MM.1S (cell line): Measurements from ENCODE around the gene TMSB15A.
"Not testable (repeated sequence)": the region's sequence is repeated elsewhere in the genome, so short reads cannot be mapped to it uniquely, and the experiment has no call there.

Experiments
- DNase-seq: peaks from one replicate; pipeline ENCODE4 v3.0.0-alpha.2; 2015
- H2AFZ ChIP-seq: fragments of 300-600 bp; sonication (generic); 2 replicates; pipeline ENCODE4 v1.6.0; 2016; ENCODE audit warnings: antibody characterized with exemption, low read length
- H3F3A ChIP-seq: fragments of 300-600 bp; sonication (generic); 2 replicates; pipeline ENCODE4 v1.6.1; 2016; ENCODE audit warnings: mild to moderate bottlenecking, antibody characterized with exemption, low read length, moderate library complexity, mixed read lengths; ENCODE audit not compliant: insufficient read depth
- H3K27ac ChIP-seq: fragments of 300-600 bp; sonication (generic); 2 replicates; pipeline ENCODE4 v1.5.1; 2016; ENCODE audit warnings: mild to moderate bottlenecking, low read length
- H3K27me3 ChIP-seq: fragments of 300-600 bp; sonication (generic); replicated peaks from 2 replicates; pipeline ENCODE4 v1.6.0; 2016; ENCODE audit warnings: low read length; ENCODE audit not compliant: insufficient read depth
- H3K36me3 ChIP-seq: fragments of 300-600 bp; sonication (generic); replicated peaks from 2 replicates; pipeline ENCODE4 v1.6.1; 2016; ENCODE audit warnings: mild to moderate bottlenecking, low read length, mixed read lengths; ENCODE audit not compliant: insufficient read depth
- H3K4me1 ChIP-seq: fragments of 300-600 bp; sonication (generic); 2 replicates; pipeline ENCODE4 v1.6.1; 2016; ENCODE audit warnings: low read length, mixed read lengths
- H3K4me2 ChIP-seq: fragments of 300-600 bp; sonication (generic); 2 replicates; pipeline ENCODE4 v1.6.0; 2016; ENCODE audit warnings: low read depth, low read length
- H3K4me3 ChIP-seq: fragments of 300-600 bp; sonication (generic); 2 replicates; pipeline ENCODE4 v1.5.1; 2016; ENCODE audit warnings: low read length, mixed read lengths
- H3K79me2 ChIP-seq: fragments of 300-600 bp; sonication (generic); 2 replicates; pipeline ENCODE4 v1.6.1; 2016; ENCODE audit warnings: mixed run types, low read length, mixed read lengths
- H3K9ac ChIP-seq: fragments of 300-600 bp; sonication (generic); 2 replicates; pipeline ENCODE4 v1.6.1; 2016; ENCODE audit warnings: low read length, mixed read lengths
- H3K9me2 ChIP-seq: fragments of 300-600 bp; sonication (generic); replicated peaks from 2 replicates; pipeline ENCODE4 v1.6.1; 2016; ENCODE audit warnings: mild to moderate bottlenecking, low read length, mixed read lengths; ENCODE audit not compliant: insufficient read depth
- H3K9me3 ChIP-seq: fragments of 300-600 bp; sonication (generic); replicated peaks from 2 replicates; pipeline ENCODE4 v1.6.1; 2016; ENCODE audit warnings: mild to moderate bottlenecking, low read length, mixed read lengths; ENCODE audit not compliant: insufficient read depth
- H4K20me1 ChIP-seq: fragments of 300-600 bp; sonication (generic); 2 replicates; pipeline ENCODE4 v1.6.1; 2016; ENCODE audit warnings: mild to moderate bottlenecking, low read length, moderate library complexity, mixed read lengths; ENCODE audit not compliant: insufficient read depth
- CTCF ChIP-seq: fragments of 300-600 bp; sonication (generic); IDR thresholded peaks from 2 replicates; pipeline ENCODE4 v1.5.1; 2016; ENCODE audit warnings: antibody characterized with exemption, low read length, mixed read lengths
- EZH2 ChIP-seq: fragments of 300-600 bp; sonication (generic); optimal IDR thresholded peaks from 2 replicates; pipeline ENCODE3; 2017; ENCODE audit warnings: low read depth, mild to moderate bottlenecking, antibody characterized with exemption, low read length, mixed read lengths
- EZH2phosphoT487 ChIP-seq: fragments of 300-600 bp; sonication (generic); IDR thresholded peaks from 2 replicates; pipeline ENCODE4 v1.6.1; 2018; ENCODE audit warnings: antibody characterized with exemption, low read length

TMSB15A gene

GRCh38 chrX:102548231-102548630 lies 31.7 kb upstream of the TMSB15A start:
- Histone ChIP-seq H3K27me3 (no peaks in the 10 kb centered on the region), H2AFZ (no peak overlapping the region), H3K9me2 (no peaks in the 10 kb centered on the region), H3K36me3 (no peaks in the 10 kb centered on the region), H3K27ac (no peak overlapping the region), H3K4me1 (peaks cover 7% of the 10 kb centered on the region), H3K4me2 (no peak overlapping the region), H3K9ac (no peak overlapping the region), H4K20me1 (no peaks in the 10 kb centered on the region), H3K4me3 (no peak overlapping the region), H3K79me2 (no peaks in the 10 kb centered on the region), H3F3A (no peaks in the 10 kb centered on the region), H3K9me3 (no peaks in the 10 kb centered on the region)
- DNase-seq: no peak
- no peak for TF ChIP-seq EZH2phosphoT487
- TF ChIP-seq CTCF: no peak
- no peak for TF ChIP-seq EZH2

GRCh38 chrX:102546828-102547493 lies 30.4 kb upstream of the TMSB15A start:
- Histone ChIP-seq H3K9ac (peak overlapping the region; percentile 62), H3K27me3 (no peaks in the 10 kb centered on the region), H2AFZ (peak overlapping the region; percentile 69), H4K20me1 (no peaks in the 10 kb centered on the region), H3K4me1 (peaks cover 7% of the 10 kb centered on the region), H3K79me2 (no peaks in the 10 kb centered on the region), H3K4me3 (peak overlapping the region; percentile 38), H3K4me2 (peak overlapping the region; percentile 58), H3K9me2 (no peaks in the 10 kb centered on the region), H3K36me3 (no peaks in the 10 kb centered on the region), H3K9me3 (no peaks in the 10 kb centered on the region), H3F3A (no peaks in the 10 kb centered on the region), H3K27ac (peak overlapping the region; percentile 70; the same call in 1 of the 2 replicates)
- no peak for DNase-seq
- no peak for TF ChIP-seq EZH2
- TF ChIP-seq EZH2phosphoT487: no peak
- no peak for TF ChIP-seq CTCF

- peak overlapping the region; percentile 58; the same call in 1 of the 2 replicates for H3K4me2 ChIP-seq
- H4K20me1 ChIP-seq, H3K9me3 ChIP-seq, H3K79me2 ChIP-seq, H3K27me3 ChIP-seq, H3K9me2 ChIP-seq, H3F3A ChIP-seq, H3K4me3 ChIP-seq, H2AFZ ChIP-seq, H3K36me3 ChIP-seq, H3K4me1 ChIP-seq: not testable (repeated sequence)
- peak overlapping the region; percentile 62; the same call in 1 of the 2 replicates for H3K9ac ChIP-seq
- peak overlapping the region; percentile 70; the same call in 1 of the 2 replicates for H3K27ac ChIP-seq
- DNase-seq: peak; percentile 86
These were observed 29.6 kb upstream of the TMSB15A start for GRCh38 chrX:102546175-102546574.

DNA sequence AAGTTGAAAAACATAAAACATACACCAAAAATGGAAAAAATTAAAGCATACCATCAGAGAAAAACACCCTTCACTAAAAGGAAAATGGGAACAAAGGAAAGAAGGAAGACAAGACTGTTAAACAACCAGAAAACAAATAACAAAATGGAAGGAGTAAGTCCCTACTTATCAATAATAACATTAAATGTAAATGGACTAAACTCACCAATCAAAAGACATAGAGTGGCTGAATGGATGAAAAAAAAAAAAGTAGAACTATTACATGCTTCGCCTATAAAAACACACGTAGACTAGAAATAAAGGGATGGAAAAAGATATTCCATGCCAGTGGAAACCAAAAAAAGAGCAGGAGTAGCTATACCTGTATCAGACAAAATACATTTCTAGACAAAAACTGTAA lies 19.4 kb upstream of the TMSB15A start:
- Histone ChIP-seq H3K4me3 (no peak overlapping the region), H3K79me2 (no peaks in the 10 kb centered on the region), H3K9me2 (no peaks in the 10 kb centered on the region; the same call in 1 of the 2 replicates), H3K4me1 (no peaks in the 10 kb centered on the region), H3K27me3 (no peaks in the 10 kb centered on the region), H4K20me1 (no peaks in the 10 kb centered on the region), H2AFZ (no peak overlapping the region), H3F3A (no peaks in the 10 kb centered on the region), H3K36me3 (no peaks in the 10 kb centered on the region), H3K4me2 (no peak overlapping the region), H3K9ac (no peak overlapping the region), H3K27ac (no peak overlapping the region), H3K9me3 (no peaks in the 10 kb centered on the region)
- no peak for DNase-seq
- TF ChIP-seq EZH2: no peak
- no peak for TF ChIP-seq CTCF
- TF ChIP-seq EZH2phosphoT487: no peak
